K562 (cell line): Measurements from ENCODE around the gene PRKCB. TPM values are rescaled to one million over a fixed set of nuclear protein-coding genes. Genes with fewer than 3 reads are reported as not detected.

Experiments
- ATAC-seq: fragments of 200-7000 bp; cut with Tn5 transposase; 3 replicates; pipeline ENCODE4 v1.9.1; 2020; ENCODE audit warnings: moderate library complexity
- BruUV-seq: library from RNA; stranded (reverse); fragments of 400-500 nt; replicated peaks from 2 replicates; lab custom pipeline; 2021; lab: Mats Ljungman, UMichigan
- CTCF ChIA-PET: fragments of 300-600 bp; formaldehyde crosslinking; extraction: SDS; loops from one replicate; lab custom pipeline; 2021; ENCODE audit warnings: low intra/inter-chr PET ratio; lab: Yijun Ruan, JAX
- POLR2A ChIA-PET: fragments of 300-600, 350-650 bp; sonication (Branson Sonifier 250); formaldehyde crosslinking; extraction: SDS; loops from one replicate; lab custom pipeline; 2021; ENCODE audit warnings: antibody characterized with exemption, inconsistent platforms; lab: Yijun Ruan, JAX
- DNase-seq, 4 experiments: peaks; one replicate each; pipeline versions ENCODE4 v3.0.0 to v3.0.0-alpha.2; 2011 to 2018; ENCODE audit warnings: low spot score in 3 of 4, mixed read lengths in 3 of 4; ENCODE audit errors: extremely low read depth in 1 of 4
- FAIRE-seq: peaks from 2 replicates; lab custom pipeline; 2011; peaks lifted over from hg19 to GRCh38; lab: Jason Lieb, UNC
- H2AFZ ChIP-seq: 2 replicates; pipeline ENCODE4 v1.6.0; 2011; ENCODE audit warnings: low read depth, low read length, control low read depth, inconsistent platforms
- H3K27ac ChIP-seq: fragments of 200-600 bp; 3 replicates; pipeline ENCODE4 v1.8.0; 2011; ENCODE audit warnings: low read depth, mild to moderate bottlenecking, control low read depth, inconsistent platforms, low read length, moderate library complexity, mixed read lengths; ENCODE audit errors: extremely low read depth
- H3K27me3 ChIP-seq, 2 experiments: fragments of 300-600 bp in 1 of 2; 2 replicates in 1 of 2; 3 replicates in 1 of 2; pipeline versions ENCODE4 v1.6.0 to v1.8.0; 2011; ENCODE audit warnings: inconsistent platforms in 2 of 2, low read length in 2 of 2, mild to moderate bottlenecking in 1 of 2, mixed read lengths in 1 of 2, moderate library complexity in 1 of 2; ENCODE audit not compliant: control insufficient read depth in 2 of 2, insufficient read depth in 2 of 2
- H3K36me3 ChIP-seq: fragments of 300-600 bp; 3 replicates; pipeline ENCODE4 v1.8.0; 2011; ENCODE audit warnings: mild to moderate bottlenecking, low read length, inconsistent platforms; ENCODE audit not compliant: control insufficient read depth, insufficient read depth
- H3K4me1 ChIP-seq, 2 experiments: fragments of 200-600 bp in 1 of 2; replicated peaks in 1 of 2; 2 replicates in 1 of 2; 3 replicates in 1 of 2; pipeline versions ENCODE4 v1.5.1 to v1.8.0; 2011; ENCODE audit warnings: inconsistent platforms in 2 of 2, low read length in 2 of 2, mild to moderate bottlenecking in 1 of 2, mixed read lengths in 1 of 2, moderate library complexity in 1 of 2; ENCODE audit not compliant: control insufficient read depth in 2 of 2, insufficient read depth in 2 of 2
- H3K4me2 ChIP-seq: 2 replicates; pipeline ENCODE4 v1.6.1; 2011; ENCODE audit warnings: low read length, control low read depth, inconsistent platforms, mixed read lengths; ENCODE audit not compliant: insufficient read depth
- H3K4me3 ChIP-seq: fragments of 200-600 bp; sonication (generic), shearing (Covaris generic); 2 replicates; pipeline ENCODE4 v1.5.1; 2016; ENCODE audit warnings: control low read depth, inconsistent platforms
- H3K79me2 ChIP-seq: fragments of 200-600 bp; 3 replicates; pipeline ENCODE4 v1.8.0; 2011; ENCODE audit warnings: low read length, inconsistent platforms; ENCODE audit not compliant: control insufficient read depth, insufficient read depth
- H3K9ac ChIP-seq, 2 experiments: 2 replicates each; pipeline versions ENCODE4 v1.6.0 to v1.6.1; 2011; ENCODE audit warnings: low read depth in 2 of 2, low read length in 2 of 2, control low read depth in 1 of 2, inconsistent platforms in 1 of 2, mild to moderate bottlenecking in 1 of 2, mixed read lengths in 1 of 2; ENCODE audit not compliant: insufficient read depth in 1 of 2
- H3K9me1 ChIP-seq: one replicate; pipeline ENCODE4 v1.6.0; 2011; ENCODE audit warnings: inconsistent platforms, mild to moderate bottlenecking, low read length, moderate library complexity; ENCODE audit not compliant: control insufficient read depth, insufficient read depth
- H3K9me3 ChIP-seq: replicated peaks from 2 replicates; pipeline ENCODE4 v1.5.1; 2011; ENCODE audit warnings: low read depth, low read length, inconsistent platforms; ENCODE audit not compliant: control insufficient read depth, insufficient read depth
- H4K20me1 ChIP-seq: replicated peaks from 2 replicates; pipeline ENCODE4 v1.6.1; 2011; ENCODE audit warnings: low read length, inconsistent platforms, mixed read lengths; ENCODE audit not compliant: control insufficient read depth, insufficient read depth
- KDM1A ChIP-seq, 2 experiments: fragments of 450-650 bp; IDR thresholded peaks; 2 replicates each; pipeline ENCODE4 v1.6.1; 2016; ENCODE audit warnings: mild to moderate bottlenecking in 2 of 2
- WGBS: fragments of 100-300 bp; shearing (Covaris generic); methylation state at CpG from one replicate; pipeline ENCODE4 v1.1.6; 2016; ENCODE audit warnings: low coverage, mixed read lengths; ENCODE audit not compliant: insufficient coverage; ENCODE audit errors: missing lambda C conversion rate; 5-methylcytosine and 5-hydroxymethylcytosine counted together
- in situ Hi-C: fragments of 300-500 bp; cut with MboI; formaldehyde crosslinking; loops from 4 replicates; pipeline ENCODE4 v1.15.0; 2018; ENCODE audit warnings: inconsistent platforms, mixed read lengths
- intact Hi-C: fragments of 100-400 bp; cut with micrococcal nuclease; formaldehyde crosslinking; loops from 2 replicates; pipeline ENCODE4 v1.14.2; 2022
- polyA plus RNA-seq, 8 experiments: library from polyadenylated mRNA; depleted of rRNA in 4 of 8; stranded (reverse) in 5 of 8; unstranded in 3 of 8; fragments of >200 nt; fragmentation: Nextera tagmentation in 2 of 8; fragmentation: Illumina TruSeq in 1 of 8; extraction: Ambion mirVana in 2 of 8; extraction: Trizol in 1 of 8; gene quantifications; 2 replicates each; pipeline versions ENCODE4 v1.2.1 to v1.2.3, GENCODE V29; 2011 to 2014; ENCODE audit warnings: inconsistent platforms in 1 of 8, missing spikeins in 1 of 8
- total RNA-seq, 7 experiments: library from RNA; depleted of rRNA in 6 of 7; stranded (reverse); fragments of >200 nt in 6 of 7; fragmentation: Illumina TruSeq in 2 of 7; extraction: Trizol in 2 of 7; gene quantifications; 2 replicates each; pipeline versions ENCODE4 v1.2.1 to v1.2.3, GENCODE V29; 2011 to 2021; ENCODE audit warnings: low replicate concordance in 1 of 7
- TF ChIP-seq, protein P1 (sequence below): fragments of 250-450 bp; sonication (Bioruptor Pico); IDR thresholded peaks from 2 replicates; pipeline ENCODE4 v1.4.0; 2020

The PRKCB gene
- total and polyA plus RNA-seq, 9 of the 15 experiments (the other 6 are each of a cell fraction or from before 2014, with no cell fraction given) = 49.9 to 276 (median 148) TPM

DNA sequence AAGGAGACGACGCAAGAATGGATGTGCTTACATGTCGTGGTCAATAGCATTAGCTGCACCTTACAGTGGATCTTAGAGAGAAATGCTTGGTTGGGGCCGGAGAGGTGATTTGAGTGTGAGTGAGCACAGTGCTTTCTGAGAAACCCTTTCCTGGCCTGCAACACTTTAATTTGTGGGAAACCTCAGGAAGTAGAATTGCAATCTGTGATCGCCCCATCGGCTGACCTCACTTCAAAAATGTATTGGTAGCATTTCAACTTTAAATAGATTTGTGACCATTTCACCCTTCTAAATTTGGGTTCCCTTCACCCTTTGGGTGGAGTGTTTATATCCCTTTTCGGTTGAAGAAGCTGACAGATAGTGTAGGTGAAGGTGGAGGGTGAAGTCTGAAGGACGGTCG lies 13.2 kb downstream of the PRKCB start:
- TF ChIP-seq KDM1A (IDR thresholded peaks at IDR 0.05) = peak in 1 of 2 experiments; percentile 25; a peak in 1 of 4 replicates
- TF ChIP-seq, protein P1, sequence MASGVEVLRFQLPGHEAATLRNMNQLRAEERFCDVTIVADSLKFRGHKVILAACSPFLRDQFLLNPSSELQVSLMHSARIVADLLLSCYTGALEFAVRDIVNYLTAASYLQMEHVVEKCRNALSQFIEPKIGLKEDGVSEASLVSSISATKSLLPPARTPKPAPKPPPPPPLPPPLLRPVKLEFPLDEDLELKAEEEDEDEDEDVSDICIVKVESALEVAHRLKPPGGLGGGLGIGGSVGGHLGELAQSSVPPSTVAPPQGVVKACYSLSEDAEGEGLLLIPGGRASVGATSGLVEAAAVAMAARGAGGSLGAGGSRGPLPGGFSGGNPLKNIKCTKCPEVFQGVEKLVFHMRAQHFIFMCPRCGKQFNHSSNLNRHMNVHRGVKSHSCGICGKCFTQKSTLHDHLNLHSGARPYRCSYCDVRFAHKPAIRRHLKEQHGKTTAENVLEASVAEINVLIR (CRISPR knock-in tag) = no peak
- in situ Hi-C loops = no loop called here
- 63% methylated on average over 9 of the region's 9 CpGs for WGBS
- no peak overlapping the region for H3K27ac ChIP-seq
- peaks cover 95% of the 10 kb centered on the region for H3K79me2 ChIP-seq
- no peaks in the 10 kb centered on the region for H3K27me3 ChIP-seq
- peaks cover 87% of the 10 kb centered on the region for H3K36me3 ChIP-seq
- BruUV-seq = no TSS peak
- FAIRE-seq (no peak), DNase-seq (no peak), ATAC-seq (peak; percentile 47)
- intact Hi-C loops = no loop called here
- ChIA-PET POLR2A (interaction anchor here (1.0 to 1.1 kb wide), 3 partner anchors 13 to 53 kb away, joined by 3 to 4 read pairs (median 3); no protein-coding TSS in a partner anchor), CTCF (no interaction called here)
- H3K4me1 ChIP-seq = peaks cover 12 to 31% of the 10 kb centered on the region in 2 experiments; a peak in 4 of 5 replicates
- no peak overlapping the region for H2AFZ ChIP-seq
- H3K9ac ChIP-seq = no peak overlapping the region
- peaks cover 10% of the 10 kb centered on the region for H4K20me1 ChIP-seq
- no peak overlapping the region for H3K4me3 ChIP-seq
- H3K9me3 ChIP-seq = no peaks in the 10 kb centered on the region
- peaks cover 3% of the 10 kb centered on the region for H3K9me1 ChIP-seq
- H3K4me2 ChIP-seq = no peak overlapping the region
